Neuronal stem cell (in vitro differentiated cells): ENCODE measurements around the gene SKOR2.

Experiments
- DNase-seq: peaks from one replicate; pipeline ENCODE4 v3.0.0-alpha.2; 2013; ENCODE audit warnings: low spot score
- H2AFZ ChIP-seq: one replicate; pipeline ENCODE4 v1.6.1; 2013; ENCODE audit warnings: mild to moderate bottlenecking, low read length, inconsistent platforms
- H2AK5ac ChIP-seq: 2 replicates; pipeline ENCODE4 v1.6.1; 2013; ENCODE audit warnings: low read depth, mild to moderate bottlenecking, inconsistent platforms, low read length, moderate library complexity, mixed read lengths
- H2BK120ac ChIP-seq: 2 replicates; pipeline ENCODE4 v1.6.1; 2013; ENCODE audit warnings: low read depth, mild to moderate bottlenecking, inconsistent platforms, low read length, moderate library complexity, mixed read lengths
- H2BK12ac ChIP-seq: one replicate; pipeline ENCODE4 v1.6.1; 2013; ENCODE audit warnings: low read length, inconsistent platforms
- H2BK15ac ChIP-seq: 2 replicates; pipeline ENCODE4 v1.6.1; 2013; ENCODE audit warnings: mild to moderate bottlenecking, low read length, inconsistent platforms, mixed read lengths
- H2BK5ac ChIP-seq: one replicate; pipeline ENCODE4 v1.6.1; 2013; ENCODE audit warnings: inconsistent platforms, mild to moderate bottlenecking, low read length, moderate library complexity
- H3K14ac ChIP-seq: one replicate; pipeline ENCODE4 v1.6.1; 2013; ENCODE audit warnings: low read length, inconsistent platforms
- H3K18ac ChIP-seq: 2 replicates; pipeline ENCODE4 v1.6.1; 2013; ENCODE audit warnings: low read length, inconsistent platforms
- H3K23ac ChIP-seq: 2 replicates; pipeline ENCODE4 v1.6.1; 2013; ENCODE audit warnings: low read depth, mild to moderate bottlenecking, mixed read lengths, low read length, inconsistent platforms; ENCODE audit not compliant: poor library complexity
- H3K27ac ChIP-seq: replicated peaks from 3 replicates; pipeline ENCODE4 v1.5.1; 2013; ENCODE audit warnings: low read length, inconsistent platforms
- H3K27me3 ChIP-seq, 3 experiments: 2 replicates each; pipeline ENCODE4 v1.6.1; 2013; ENCODE audit warnings: low read length in 3 of 3, mild to moderate bottlenecking in 2 of 3, inconsistent platforms in 1 of 3, low read depth in 1 of 3, mixed read lengths in 1 of 3, moderate library complexity in 1 of 3; ENCODE audit not compliant: control insufficient read depth in 3 of 3, insufficient read depth in 3 of 3
- H3K36me3 ChIP-seq, 2 donors: replicated peaks in 1 of 2; 2 replicates each; pipeline ENCODE4 v1.6.1; 2013; ENCODE audit warnings: low read length in 2 of 2; ENCODE audit not compliant: control insufficient read depth in 2 of 2, insufficient read depth in 2 of 2
- H3K4ac ChIP-seq: 2 replicates; pipeline ENCODE4 v1.6.1; 2013; ENCODE audit warnings: inconsistent platforms, mild to moderate bottlenecking, low read length, moderate library complexity
- H3K4me1 ChIP-seq, 2 donors: 1 replicate in 1 of 2; 2 replicates in 1 of 2; pipeline ENCODE4 v1.6.1; 2013; ENCODE audit warnings: low read length in 2 of 2, low read depth in 1 of 2; ENCODE audit not compliant: control insufficient read depth in 2 of 2, insufficient read depth in 1 of 2
- H3K4me2 ChIP-seq: one replicate; pipeline ENCODE4 v1.6.1; 2013; ENCODE audit warnings: mild to moderate bottlenecking, low read length, inconsistent platforms; ENCODE audit not compliant: insufficient read depth, poor library complexity, severe bottlenecking
- H3K4me3 ChIP-seq, 2 donors: 2 replicates each; pipeline ENCODE4 v1.5.1; 2013; ENCODE audit warnings: low read length in 2 of 2, mild to moderate bottlenecking in 2 of 2, inconsistent platforms in 1 of 2, moderate library complexity in 1 of 2
- H3K79me1 ChIP-seq: one replicate; pipeline ENCODE4 v1.6.1; 2013; ENCODE audit warnings: low read depth, mild to moderate bottlenecking, inconsistent platforms, low read length, moderate library complexity
- H3K9ac ChIP-seq: one replicate; pipeline ENCODE4 v1.6.1; 2013; ENCODE audit warnings: mild to moderate bottlenecking, low read depth, low read length, inconsistent platforms; ENCODE audit not compliant: poor library complexity
- H3K9me3 ChIP-seq, 2 donors: replicated peaks in 1 of 2; 2 replicates each; pipeline versions ENCODE3 to v1.6.1; 2013; ENCODE audit warnings: low read length in 2 of 2, mild to moderate bottlenecking in 2 of 2, inconsistent platforms in 1 of 2, low read depth in 1 of 2, mixed read lengths in 1 of 2, moderate library complexity in 1 of 2; ENCODE audit not compliant: control insufficient read depth in 2 of 2, insufficient read depth in 1 of 2
- H4K8ac ChIP-seq: one replicate; pipeline ENCODE4 v1.6.1; 2013; ENCODE audit warnings: low read depth, mild to moderate bottlenecking, inconsistent platforms, low read length, moderate library complexity
- H4K91ac ChIP-seq: one replicate; pipeline ENCODE4 v1.6.1; 2013; ENCODE audit warnings: low read length, low read depth, mild to moderate bottlenecking, inconsistent platforms; ENCODE audit not compliant: poor library complexity
- WGBS, 2 donors: extraction: QIAGEN DNeasy Blood & Tissue Kit; methylation state at CpG; one replicate each; pipeline ENCODE4 v1.1.7; 2013; ENCODE audit warnings: missing lambda C conversion rate in 2 of 2, mixed read lengths in 1 of 2; ENCODE audit not compliant: insufficient read length in 2 of 2, insufficient replicate concordance in 1 of 2; ENCODE audit errors: extremely low coverage in 2 of 2; 5-methylcytosine and 5-hydroxymethylcytosine counted together

The SKOR2 gene

DNA sequence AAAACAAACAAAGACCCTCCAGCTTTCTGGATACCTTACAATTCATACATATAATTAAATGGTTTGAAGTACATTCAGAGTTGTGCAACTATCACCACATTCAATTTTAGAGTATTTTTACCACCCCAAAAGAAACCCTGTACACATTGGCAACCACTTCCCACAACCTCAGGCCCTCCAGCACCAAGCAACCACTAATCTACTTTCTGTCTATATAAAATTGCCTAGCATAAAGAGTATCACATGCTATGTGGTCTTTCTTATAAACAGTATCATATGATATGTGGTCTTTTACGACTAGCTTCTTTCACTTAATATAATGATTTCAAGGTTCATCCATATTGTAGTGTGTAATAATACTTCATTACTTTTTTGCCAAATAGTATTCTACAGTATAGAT is 82.5 kb downstream of the SKOR2 start:
- DNase-seq: no peak
- H3K4ac ChIP-seq: no peak overlapping the region
- H4K91ac ChIP-seq: no peak overlapping the region
- no peak overlapping the region for H3K4me3 ChIP-seq
- no peaks in the 10 kb centered on the region for H3K9me3 ChIP-seq
- peaks cover 0 to 34% of the 10 kb centered on the region in 2 donors for H3K36me3 ChIP-seq
- no peak overlapping the region for H4K8ac ChIP-seq
- no peak overlapping the region for H3K9ac ChIP-seq
- no peak overlapping the region for H2BK120ac ChIP-seq
- WGBS, 2 donors: no CpG with 5 or more reads among the region's 1 CpG
- H3K14ac ChIP-seq: no peak overlapping the region
- H3K18ac ChIP-seq: no peak overlapping the region
- no peak overlapping the region for H3K4me2 ChIP-seq
- peaks cover 3% of the 10 kb centered on the region for H3K79me1 ChIP-seq
- H3K27ac ChIP-seq: no peak overlapping the region
- H2AK5ac ChIP-seq: no peak overlapping the region
- no peak overlapping the region for H3K23ac ChIP-seq
- no peak overlapping the region for H2BK15ac ChIP-seq
- no peaks in the 10 kb centered on the region for H3K27me3 ChIP-seq
- no peak overlapping the region for H2BK5ac ChIP-seq
- no peaks in the 10 kb centered on the region for H3K4me1 ChIP-seq
- H2BK12ac ChIP-seq: no peak overlapping the region
- H2AFZ ChIP-seq: no peak overlapping the region

DNA sequence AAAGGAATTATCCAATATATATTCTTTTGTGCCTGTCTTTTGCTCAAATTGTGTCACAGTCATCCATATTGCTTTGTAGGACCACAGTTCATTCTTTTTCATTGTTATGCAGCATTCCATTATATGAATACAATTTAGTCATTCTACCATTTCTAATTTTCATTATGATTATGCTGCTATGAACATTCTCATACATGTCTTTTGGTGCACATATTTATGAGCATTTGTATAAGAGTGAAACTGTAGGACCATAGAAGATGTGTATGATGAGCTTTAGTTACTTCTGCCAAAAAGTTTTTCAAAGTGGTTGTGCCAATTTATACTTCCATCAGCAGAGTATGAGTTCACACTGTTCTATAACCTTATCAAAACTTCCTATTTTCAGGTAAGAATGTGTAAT is 83.0 kb downstream of the SKOR2 start:
- Histone ChIP-seq H3K79me1 (peaks cover 3% of the 10 kb centered on the region), H3K9me3 (no peaks in the 10 kb centered on the region), H4K91ac (no peak overlapping the region), H3K4me3 (no peak overlapping the region), H3K36me3 (peaks cover 0 to 30% of the 10 kb centered on the region in 2 donors), H2BK12ac (no peak overlapping the region), H3K27me3 (no peaks in the 10 kb centered on the region), H3K4me1 (no peaks in the 10 kb centered on the region), H3K18ac (no peak overlapping the region), H3K9ac (no peak overlapping the region), H4K8ac (no peak overlapping the region), H2BK5ac (no peak overlapping the region), H3K4me2 (no peak overlapping the region), H3K4ac (no peak overlapping the region), H2BK120ac (no peak overlapping the region), H2AK5ac (no peak overlapping the region), H3K27ac (no peak overlapping the region), H3K23ac (no peak overlapping the region), H3K14ac (no peak overlapping the region), H2BK15ac (no peak overlapping the region), H2AFZ (no peak overlapping the region)
- DNase-seq: no peak

DNA sequence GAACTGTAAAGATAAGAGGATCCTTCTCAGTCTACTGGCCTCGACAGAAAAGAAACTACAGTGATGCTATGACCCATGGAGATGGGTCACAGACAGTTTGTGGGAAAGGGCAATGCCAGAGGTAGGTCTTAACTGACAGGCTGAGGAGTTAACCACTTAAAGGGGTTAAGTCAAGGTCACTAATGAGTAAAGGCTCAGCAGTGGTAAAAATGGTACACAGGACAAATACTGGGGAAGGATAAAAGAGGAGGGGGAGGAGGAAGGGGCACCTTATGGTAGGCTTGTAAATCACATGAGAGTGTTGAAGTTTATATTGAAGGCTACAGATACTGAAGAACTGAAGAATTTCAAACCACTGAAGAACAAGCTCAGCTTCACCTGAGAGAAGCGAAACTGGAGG is 85.2 kb downstream of the SKOR2 start:
- Histone ChIP-seq H2BK15ac (no peak overlapping the region), H2BK5ac (no peak overlapping the region), H3K4ac (no peak overlapping the region), H3K4me2 (no peak overlapping the region), H3K23ac (no peak overlapping the region), H3K79me1 (peaks cover 3% of the 10 kb centered on the region), H2AK5ac (no peak overlapping the region), H4K8ac (no peak overlapping the region), H3K9me3 (no peaks in the 10 kb centered on the region), H3K27ac (no peak overlapping the region), H3K36me3 (peaks cover 0 to 17% of the 10 kb centered on the region in 2 donors), H3K14ac (no peak overlapping the region), H2BK12ac (no peak overlapping the region), H2AFZ (no peak overlapping the region), H3K18ac (no peak overlapping the region), H3K9ac (no peak overlapping the region), H3K4me1 (no peaks in the 10 kb centered on the region), H3K27me3 (no peaks in the 10 kb centered on the region), H3K4me3 (no peak overlapping the region), H4K91ac (no peak overlapping the region), H2BK120ac (no peak overlapping the region)
- no peak for DNase-seq
- WGBS, 2 donors: no CpG with 5 or more reads among the region's 2 CpGs

DNA sequence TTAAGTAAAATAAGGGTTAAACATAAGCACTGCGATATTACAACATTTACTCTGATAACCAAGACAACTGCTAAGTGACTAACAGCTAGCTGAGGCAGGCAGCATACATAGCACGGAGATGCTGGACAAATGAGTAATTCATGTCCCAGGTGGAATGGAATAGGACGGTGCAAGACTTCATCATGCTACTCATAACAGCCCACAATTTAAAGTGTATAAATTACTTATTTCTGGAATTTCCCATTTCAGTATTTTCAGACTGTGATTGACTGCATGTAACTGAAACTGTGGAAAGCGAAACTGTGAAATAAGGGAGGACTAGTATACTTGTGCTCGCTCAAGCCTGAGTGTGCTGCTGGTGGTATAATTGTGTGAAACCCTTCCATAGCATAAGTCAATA is 88.2 kb downstream of the SKOR2 start:
- Histone ChIP-seq H3K18ac (no peak overlapping the region), H3K4me3 (no peak overlapping the region), H3K9ac (no peak overlapping the region), H2BK15ac (no peak overlapping the region), H2AFZ (no peak overlapping the region), H4K8ac (no peak overlapping the region), H3K23ac (no peak overlapping the region), H3K4me1 (no peaks in the 10 kb centered on the region), H3K4me2 (no peak overlapping the region), H4K91ac (no peak overlapping the region), H3K36me3 (peaks cover 0 to 17% of the 10 kb centered on the region in 2 donors), H3K79me1 (peaks cover 3% of the 10 kb centered on the region), H3K9me3 (no peaks in the 10 kb centered on the region), H3K27ac (no peak overlapping the region), H2BK120ac (no peak overlapping the region), H3K14ac (no peak overlapping the region), H3K4ac (no peak overlapping the region), H3K27me3 (no peaks in the 10 kb centered on the region), H2AK5ac (no peak overlapping the region), H2BK5ac (no peak overlapping the region), H2BK12ac (no peak overlapping the region)
- no peak for DNase-seq
- WGBS, 2 donors: no CpG with 5 or more reads among the region's 5 CpGs
